HepG2 (cell line): ENCODE measurements around the gene KLF9. TPM values are rescaled to one million over a fixed set of nuclear protein-coding genes. Genes with fewer than 3 reads are reported as not detected.
A peak's percentile ranks its signal among the peaks of the same experiment; 100 is the strongest.

Source experiments
- ATAC-seq: fragments of 200-7000 bp; cut with Tn5 transposase; 3 replicates; pipeline ENCODE4 v1.9.1; 2020; ENCODE audit warnings: mild to moderate bottlenecking, moderate library complexity
- BruUV-seq: library from RNA; stranded (reverse); fragments of 400-500 nt; replicated peaks from 2 replicates; lab custom pipeline; 2021; lab: Mats Ljungman, UMichigan
- CTCF ChIA-PET: fragments of 300-600 bp; formaldehyde crosslinking; extraction: SDS; loops from one replicate; lab custom pipeline; 2021; ENCODE audit warnings: low total read pairs, inconsistent platforms, low intra/inter-chr PET ratio; lab: Yijun Ruan, JAX
- POLR2A ChIA-PET: fragments of 350-600 bp; sonication (Branson Sonifier 250); formaldehyde crosslinking; loops from one replicate; lab custom pipeline; 2020; ENCODE audit warnings: antibody characterized with exemption, inconsistent platforms; lab: Yijun Ruan, JAX
- DNase-seq: peaks from one replicate; pipeline ENCODE4 v3.0.0-alpha.2; 2015; ENCODE audit warnings: low spot score
- FAIRE-seq: peaks from 3 replicates; lab custom pipeline; 2011; peaks lifted over from hg19 to GRCh38; lab: Jason Lieb, UNC
- H2AFZ ChIP-seq: one replicate; pipeline ENCODE4 v1.6.1; 2011; ENCODE audit warnings: low read length, inconsistent platforms
- H3K27ac ChIP-seq: fragments of 300-600 bp; 3 replicates; pipeline ENCODE4 v1.8.0; 2011; ENCODE audit warnings: mixed run types, mild to moderate bottlenecking, mixed read lengths, low read length, inconsistent platforms; ENCODE audit not compliant: insufficient read depth; ENCODE audit errors: extremely low read length
- H3K27me3 ChIP-seq, 2 experiments: fragments of 200-600 bp in 1 of 2; 2 replicates in 1 of 2; 3 replicates in 1 of 2; pipeline versions ENCODE4 v1.6.0 to v1.8.0; 2011; ENCODE audit warnings: low read length in 2 of 2, mild to moderate bottlenecking in 2 of 2, moderate library complexity in 2 of 2, inconsistent platforms in 1 of 2; ENCODE audit not compliant: insufficient read depth in 2 of 2, control insufficient read depth in 1 of 2
- H3K36me3 ChIP-seq, 2 experiments: fragments of 200-600 bp in 1 of 2; replicated peaks in 1 of 2; 2 replicates in 1 of 2; 3 replicates in 1 of 2; pipeline versions ENCODE4 v1.5.1 to v1.8.0; 2011; ENCODE audit warnings: low read length in 2 of 2, inconsistent platforms in 1 of 2; ENCODE audit not compliant: insufficient read depth in 2 of 2, control insufficient read depth in 1 of 2
- H3K4me1 ChIP-seq: 2 replicates; pipeline ENCODE4 v1.5.1; 2012; ENCODE audit warnings: low read length, inconsistent platforms; ENCODE audit not compliant: insufficient read depth
- H3K4me2 ChIP-seq: 2 replicates; pipeline ENCODE4 v1.6.0; 2011; ENCODE audit warnings: low read depth, low read length, inconsistent platforms
- H3K4me3 ChIP-seq, 3 experiments: fragments of 200-600 bp in 1 of 3; sonication (generic), shearing (Covaris generic) in 1 of 3; replicated peaks in 1 of 3; 2 replicates each; pipeline ENCODE4 v1.5.1; 2011 to 2016; ENCODE audit warnings: low read length in 3 of 3, inconsistent platforms in 2 of 3, low read depth in 2 of 3, mild to moderate bottlenecking in 2 of 3, control low read depth in 1 of 3, mixed read lengths in 1 of 3; ENCODE audit not compliant: insufficient read depth in 1 of 3
- H3K79me2 ChIP-seq: one replicate; pipeline ENCODE4 v1.6.1; 2011; ENCODE audit warnings: low read length, inconsistent platforms; ENCODE audit not compliant: insufficient read depth
- H3K9ac ChIP-seq: 2 replicates; pipeline ENCODE4 v1.6.0; 2011; ENCODE audit warnings: mild to moderate bottlenecking, low read depth, low read length, inconsistent platforms; ENCODE audit not compliant: insufficient read depth
- H3K9me3 ChIP-seq: 2 replicates; pipeline ENCODE4 v1.5.1; 2012; ENCODE audit warnings: mild to moderate bottlenecking, low read length
- H4K20me1 ChIP-seq: 2 replicates; pipeline ENCODE4 v1.6.0; 2011; ENCODE audit warnings: inconsistent platforms, mild to moderate bottlenecking, low read length, moderate library complexity; ENCODE audit not compliant: insufficient read depth
- DNMT1 ChIP-seq: sonication (generic); formaldehyde crosslinking; IDR thresholded peaks from 2 replicates; pipeline ENCODE4 v1.5.1; 2020; ENCODE audit warnings: mild to moderate bottlenecking, missing genetic modification reagents
- DR1 ChIP-seq: sonication (generic); formaldehyde crosslinking; IDR thresholded peaks from 2 replicates; pipeline ENCODE4 v1.8.0; 2021; ENCODE audit warnings: mild to moderate bottlenecking, missing genetic modification reagents, inconsistent platforms
- GABPA ChIP-seq, 2 experiments: IDR thresholded peaks; 2 replicates each; pipeline ENCODE4 v1.6.1; 2011 to 2016; ENCODE audit warnings: low read depth in 2 of 2, low read length in 1 of 2, missing biosample characterization in 1 of 2, missing genetic modification characterization in 1 of 2
- HDAC2 ChIP-seq: sonication (generic); formaldehyde crosslinking; IDR thresholded peaks from 2 replicates; pipeline ENCODE4 v1.4.0; 2020; ENCODE audit warnings: missing genetic modification reagents
- NFE2L1 ChIP-seq: sonication (generic); formaldehyde crosslinking; IDR thresholded peaks from 2 replicates; pipeline ENCODE4 v1.4.0; 2020; ENCODE audit warnings: missing genetic modification reagents, mild to moderate bottlenecking, borderline replicate concordance
- SIX1 ChIP-seq: sonication (generic); formaldehyde crosslinking; IDR thresholded peaks from 2 replicates; pipeline ENCODE4 v1.4.0; 2020; ENCODE audit warnings: missing genetic modification reagents, borderline replicate concordance
- SRSF1 ChIP-seq: fragments of 200-400 bp; formaldehyde crosslinking; optimal IDR thresholded peaks from 2 replicates; pipeline ENCODE3; 2017; ENCODE audit warnings: mild to moderate bottlenecking, low read depth, low read length, moderate library complexity
- ZBTB20 ChIP-seq: sonication (generic); formaldehyde crosslinking; IDR thresholded peaks from 2 replicates; pipeline ENCODE4 v1.8.1; 2023; ENCODE audit warnings: missing genetic modification reagents, low read depth, mild to moderate bottlenecking, borderline replicate concordance
- ZFP36L2 ChIP-seq: sonication (generic); formaldehyde crosslinking; IDR thresholded peaks from 2 replicates; pipeline ENCODE4 v1.4.0; 2020; ENCODE audit warnings: missing genetic modification reagents
- ZNF652 ChIP-seq: IDR thresholded peaks from 2 replicates; pipeline ENCODE4 v1.6.1; 2016; ENCODE audit warnings: low read depth, borderline replicate concordance
- WGBS: methylation state at CpG from one replicate; pipeline ENCODE4 v1.1.6; 2017; ENCODE audit warnings: low lambda C conversion rate; 5-methylcytosine and 5-hydroxymethylcytosine counted together
- in situ Hi-C: cut with HindIII; loops from 2 replicates; pipeline ENCODE4 v1.10.0; 2017; ENCODE audit warnings: low pct_unique_long_range_greater_than_20kb; ENCODE audit not compliant: extremely low pct_ligation_motif_present
- intact Hi-C: fragments of 100-400 bp; cut with micrococcal nuclease; formaldehyde crosslinking; loops from one replicate; pipeline ENCODE4 v1.10.0; 2022; ENCODE audit not compliant: unreplicated experiment
- polyA plus RNA-seq, 8 experiments: library from polyadenylated mRNA; depleted of rRNA in 3 of 8; stranded (reverse) in 7 of 8; unstranded in 1 of 8; fragments of >200 nt; fragmentation: Illumina TruSeq in 4 of 8; extraction: Trizol in 4 of 8; gene quantifications; 2 replicates each; pipeline versions ENCODE4 v1.2.1 to v1.2.3, GENCODE V29; 2011 to 2016; ENCODE audit warnings: low read depth in 4 of 8, missing spikeins in 1 of 8, mixed read lengths in 1 of 8; ENCODE audit not compliant: insufficient read depth in 1 of 8
- total RNA-seq, 5 experiments: library from RNA; depleted of rRNA; stranded (reverse); fragments of >200 nt; fragmentation: Illumina TruSeq; extraction: Trizol; gene quantifications; 2 replicates each; pipeline ENCODE4 v1.2.3, GENCODE V29; 2016; ENCODE audit warnings: low read depth in 1 of 5

KLF9 gene
- total and polyA plus RNA-seq, 2 of the 13 experiments (the other 11 are each of a cell fraction or from before 2014, with no cell fraction given): 5.7 to 7.2 TPM

DNA sequence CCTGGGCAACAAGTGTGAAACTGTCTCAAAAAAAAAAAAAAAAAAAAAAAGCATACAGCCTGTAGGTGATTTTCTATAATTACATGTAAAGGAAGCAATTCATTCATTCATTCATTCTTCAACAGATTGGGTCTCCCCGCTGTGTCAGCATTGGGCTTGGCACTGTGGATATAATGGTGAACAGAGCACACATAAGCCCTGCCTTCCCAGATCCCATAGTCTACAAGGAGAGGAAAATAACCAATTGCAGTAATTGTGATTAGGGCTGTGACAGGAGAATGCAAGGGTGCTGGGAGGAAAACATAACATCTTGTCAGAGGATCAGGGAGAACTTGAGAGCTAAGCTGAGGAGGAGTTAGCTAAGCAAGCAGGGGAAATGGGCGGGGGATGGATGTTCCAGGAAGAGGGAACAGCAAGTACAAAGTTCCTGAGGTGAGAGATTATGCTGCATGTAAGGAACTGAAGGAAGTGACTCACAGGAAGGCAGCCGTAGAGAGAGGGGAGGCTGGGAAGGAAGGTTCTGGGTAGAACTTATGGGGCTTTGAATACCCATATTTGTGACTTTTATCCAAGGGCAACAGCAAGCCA is 24.0 kb upstream of the KLF9 start (continued):
- TF ChIP-seq GABPA (IDR thresholded peaks at IDR 0.05; ENCODE audit: low read depth, low read length) (no peak), GABPA (CRISPR knock-in tag; IDR thresholded peaks at IDR 0.05; ENCODE audit: low read depth) (peak; percentile 63)
- TF ChIP-seq, all 625 proteins: peak for 8

DNA sequence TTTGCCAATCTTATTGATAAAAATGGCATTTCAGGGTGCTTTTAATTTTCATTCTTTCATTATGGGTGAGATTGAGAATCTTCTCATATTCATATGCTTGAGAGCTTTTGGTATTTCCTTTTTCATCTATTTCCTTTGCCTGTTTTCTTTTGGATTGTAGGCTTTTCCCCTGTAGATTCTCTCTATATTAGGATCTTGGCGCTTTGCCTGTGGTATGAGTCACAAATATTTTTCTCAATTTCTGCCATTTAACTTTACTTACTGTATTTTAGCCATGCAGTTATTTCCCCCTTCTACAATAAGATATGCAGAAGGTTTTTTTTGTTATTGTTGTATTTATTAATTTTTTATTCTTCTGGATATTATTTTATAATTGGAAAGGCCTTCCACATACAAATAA is 21.5 kb upstream of the KLF9 start:
- Histone ChIP-seq H3K27ac (no peak overlapping the region), H3K36me3 (no peaks in the 10 kb centered on the region), H3K4me1 (peaks cover 30% of the 10 kb centered on the region), H3K79me2 (no peaks in the 10 kb centered on the region), H2AFZ (no peak overlapping the region)
- BruUV-seq: no TSS peak
- in situ Hi-C loops: no loop called here
- FAIRE-seq: no peak
- no peak for DNase-seq
- TF ChIP-seq SRSF1 (no peak), HDAC2 (no peak), DR1 (CRISPR knock-in tag) (no peak), ZBTB20 (CRISPR knock-in tag) (no peak), NFE2L1 (no peak), ZNF652 (no peak), DNMT1 (no peak), ZFP36L2 (CRISPR knock-in tag) (no peak), SIX1 (no peak)
- TF ChIP-seq, all 625 proteins: peak for 0
- H3K27me3 ChIP-seq: no peaks in the 10 kb centered on the region; a peak in 1 of 5 replicates
- POLR2A ChIA-PET: interaction anchor here (1.8 kb wide), 1 partner anchor 14 kb away, joined by 7 read pairs; no protein-coding TSS in a partner anchor
- H3K4me2 ChIP-seq: no peak overlapping the region
- H3K9me3 ChIP-seq: no peaks in the 10 kb centered on the region
- no peak overlapping the region for H3K4me3 ChIP-seq
- no peak for ATAC-seq
- intact Hi-C loops: no loop called here
- no peak overlapping the region for H3K9ac ChIP-seq
- H4K20me1 ChIP-seq: no peaks in the 10 kb centered on the region
- WGBS: 53% methylated on average over 1 of the region's 1 CpG
- CTCF ChIA-PET: no interaction called here
